Measurements from ENCODE around the gene TBC1D8. TPM values are rescaled to one million over a fixed set of nuclear protein-coding genes. Genes with fewer than 3 reads are reported as not detected.

The TBC1D8 gene
- total and polyA plus RNA-seq, 2 experiments from 2014 or later: 18.0 to 36.9 TPM

- TF ChIP-seq, protein P1, sequence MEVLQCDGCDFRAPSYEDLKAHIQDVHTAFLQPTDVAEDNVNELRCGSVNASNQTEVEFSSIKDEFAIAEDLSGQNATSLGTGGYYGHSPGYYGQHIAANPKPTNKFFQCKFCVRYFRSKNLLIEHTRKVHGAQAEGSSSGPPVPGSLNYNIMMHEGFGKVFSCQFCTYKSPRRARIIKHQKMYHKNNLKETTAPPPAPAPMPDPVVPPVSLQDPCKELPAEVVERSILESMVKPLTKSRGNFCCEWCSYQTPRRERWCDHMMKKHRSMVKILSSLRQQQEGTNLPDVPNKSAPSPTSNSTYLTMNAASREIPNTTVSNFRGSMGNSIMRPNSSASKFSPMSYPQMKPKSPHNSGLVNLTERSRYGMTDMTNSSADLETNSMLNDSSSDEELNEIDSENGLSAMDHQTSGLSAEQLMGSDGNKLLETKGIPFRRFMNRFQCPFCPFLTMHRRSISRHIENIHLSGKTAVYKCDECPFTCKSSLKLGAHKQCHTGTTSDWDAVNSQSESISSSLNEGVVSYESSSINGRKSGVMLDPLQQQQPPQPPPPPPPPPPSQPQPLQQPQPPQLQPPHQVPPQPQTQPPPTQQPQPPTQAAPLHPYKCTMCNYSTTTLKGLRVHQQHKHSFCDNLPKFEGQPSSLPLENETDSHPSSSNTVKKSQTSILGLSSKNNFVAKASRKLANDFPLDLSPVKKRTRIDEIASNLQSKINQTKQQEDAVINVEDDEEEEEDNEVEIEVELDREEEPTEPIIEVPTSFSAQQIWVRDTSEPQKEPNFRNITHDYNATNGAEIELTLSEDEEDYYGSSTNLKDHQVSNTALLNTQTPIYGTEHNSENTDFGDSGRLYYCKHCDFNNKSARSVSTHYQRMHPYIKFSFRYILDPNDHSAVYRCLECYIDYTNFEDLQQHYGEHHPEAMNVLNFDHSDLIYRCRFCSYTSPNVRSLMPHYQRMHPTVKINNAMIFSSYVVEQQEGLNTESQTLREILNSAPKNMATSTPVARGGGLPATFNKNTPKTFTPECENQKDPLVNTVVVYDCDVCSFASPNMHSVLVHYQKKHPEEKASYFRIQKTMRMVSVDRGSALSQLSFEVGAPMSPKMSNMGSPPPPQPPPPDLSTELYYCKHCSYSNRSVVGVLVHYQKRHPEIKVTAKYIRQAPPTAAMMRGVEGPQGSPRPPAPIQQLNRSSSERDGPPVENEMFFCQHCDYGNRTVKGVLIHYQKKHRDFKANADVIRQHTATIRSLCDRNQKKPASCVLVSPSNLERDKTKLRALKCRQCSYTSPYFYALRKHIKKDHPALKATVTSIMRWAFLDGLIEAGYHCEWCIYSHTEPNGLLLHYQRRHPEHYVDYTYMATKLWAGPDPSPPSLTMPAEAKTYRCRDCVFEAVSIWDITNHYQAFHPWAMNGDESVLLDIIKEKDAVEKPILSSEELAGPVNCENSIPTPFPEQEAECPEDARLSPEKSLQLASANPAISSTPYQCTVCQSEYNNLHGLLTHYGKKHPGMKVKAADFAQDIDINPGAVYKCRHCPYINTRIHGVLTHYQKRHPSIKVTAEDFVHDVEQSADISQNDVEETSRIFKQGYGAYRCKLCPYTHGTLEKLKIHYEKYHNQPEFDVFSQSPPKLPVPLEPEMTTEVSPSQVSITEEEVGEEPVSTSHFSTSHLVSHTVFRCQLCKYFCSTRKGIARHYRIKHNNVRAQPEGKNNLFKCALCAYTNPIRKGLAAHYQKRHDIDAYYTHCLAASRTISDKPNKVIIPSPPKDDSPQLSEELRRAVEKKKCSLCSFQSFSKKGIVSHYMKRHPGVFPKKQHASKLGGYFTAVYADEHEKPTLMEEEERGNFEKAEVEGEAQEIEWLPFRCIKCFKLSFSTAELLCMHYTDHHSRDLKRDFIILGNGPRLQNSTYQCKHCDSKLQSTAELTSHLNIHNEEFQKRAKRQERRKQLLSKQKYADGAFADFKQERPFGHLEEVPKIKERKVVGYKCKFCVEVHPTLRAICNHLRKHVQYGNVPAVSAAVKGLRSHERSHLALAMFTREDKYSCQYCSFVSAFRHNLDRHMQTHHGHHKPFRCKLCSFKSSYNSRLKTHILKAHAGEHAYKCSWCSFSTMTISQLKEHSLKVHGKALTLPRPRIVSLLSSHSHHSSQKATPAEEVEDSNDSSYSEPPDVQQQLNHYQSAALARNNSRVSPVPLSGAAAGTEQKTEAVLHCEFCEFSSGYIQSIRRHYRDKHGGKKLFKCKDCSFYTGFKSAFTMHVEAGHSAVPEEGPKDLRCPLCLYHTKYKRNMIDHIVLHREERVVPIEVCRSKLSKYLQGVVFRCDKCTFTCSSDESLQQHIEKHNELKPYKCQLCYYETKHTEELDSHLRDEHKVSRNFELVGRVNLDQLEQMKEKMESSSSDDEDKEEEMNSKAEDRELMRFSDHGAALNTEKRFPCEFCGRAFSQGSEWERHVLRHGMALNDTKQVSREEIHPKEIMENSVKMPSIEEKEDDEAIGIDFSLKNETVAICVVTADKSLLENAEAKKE (CRISPR knock-in tag; IDR thresholded peaks at IDR 0.05): no peak
- TF ChIP-seq, protein P2, sequence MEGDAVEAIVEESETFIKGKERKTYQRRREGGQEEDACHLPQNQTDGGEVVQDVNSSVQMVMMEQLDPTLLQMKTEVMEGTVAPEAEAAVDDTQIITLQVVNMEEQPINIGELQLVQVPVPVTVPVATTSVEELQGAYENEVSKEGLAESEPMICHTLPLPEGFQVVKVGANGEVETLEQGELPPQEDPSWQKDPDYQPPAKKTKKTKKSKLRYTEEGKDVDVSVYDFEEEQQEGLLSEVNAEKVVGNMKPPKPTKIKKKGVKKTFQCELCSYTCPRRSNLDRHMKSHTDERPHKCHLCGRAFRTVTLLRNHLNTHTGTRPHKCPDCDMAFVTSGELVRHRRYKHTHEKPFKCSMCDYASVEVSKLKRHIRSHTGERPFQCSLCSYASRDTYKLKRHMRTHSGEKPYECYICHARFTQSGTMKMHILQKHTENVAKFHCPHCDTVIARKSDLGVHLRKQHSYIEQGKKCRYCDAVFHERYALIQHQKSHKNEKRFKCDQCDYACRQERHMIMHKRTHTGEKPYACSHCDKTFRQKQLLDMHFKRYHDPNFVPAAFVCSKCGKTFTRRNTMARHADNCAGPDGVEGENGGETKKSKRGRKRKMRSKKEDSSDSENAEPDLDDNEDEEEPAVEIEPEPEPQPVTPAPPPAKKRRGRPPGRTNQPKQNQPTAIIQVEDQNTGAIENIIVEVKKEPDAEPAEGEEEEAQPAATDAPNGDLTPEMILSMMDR (conservative IDR thresholded peaks at IDR 0.05; ENCODE audit: low read depth in 2 of 2): no peak
- peak; percentile 98 for TF ChIP-seq POLR2AphosphoS5 (IDR thresholded peaks at IDR 0.05; ENCODE audit: low read depth)
- TF ChIP-seq ZNF331 (CRISPR knock-in tag; IDR thresholded peaks at IDR 0.05; ENCODE audit: low read depth): no peak
- no peak for TF ChIP-seq EZH2 (IDR thresholded peaks at IDR 0.05; ENCODE audit: low read depth, unreplicated experiment)
- TF ChIP-seq, protein P3, sequence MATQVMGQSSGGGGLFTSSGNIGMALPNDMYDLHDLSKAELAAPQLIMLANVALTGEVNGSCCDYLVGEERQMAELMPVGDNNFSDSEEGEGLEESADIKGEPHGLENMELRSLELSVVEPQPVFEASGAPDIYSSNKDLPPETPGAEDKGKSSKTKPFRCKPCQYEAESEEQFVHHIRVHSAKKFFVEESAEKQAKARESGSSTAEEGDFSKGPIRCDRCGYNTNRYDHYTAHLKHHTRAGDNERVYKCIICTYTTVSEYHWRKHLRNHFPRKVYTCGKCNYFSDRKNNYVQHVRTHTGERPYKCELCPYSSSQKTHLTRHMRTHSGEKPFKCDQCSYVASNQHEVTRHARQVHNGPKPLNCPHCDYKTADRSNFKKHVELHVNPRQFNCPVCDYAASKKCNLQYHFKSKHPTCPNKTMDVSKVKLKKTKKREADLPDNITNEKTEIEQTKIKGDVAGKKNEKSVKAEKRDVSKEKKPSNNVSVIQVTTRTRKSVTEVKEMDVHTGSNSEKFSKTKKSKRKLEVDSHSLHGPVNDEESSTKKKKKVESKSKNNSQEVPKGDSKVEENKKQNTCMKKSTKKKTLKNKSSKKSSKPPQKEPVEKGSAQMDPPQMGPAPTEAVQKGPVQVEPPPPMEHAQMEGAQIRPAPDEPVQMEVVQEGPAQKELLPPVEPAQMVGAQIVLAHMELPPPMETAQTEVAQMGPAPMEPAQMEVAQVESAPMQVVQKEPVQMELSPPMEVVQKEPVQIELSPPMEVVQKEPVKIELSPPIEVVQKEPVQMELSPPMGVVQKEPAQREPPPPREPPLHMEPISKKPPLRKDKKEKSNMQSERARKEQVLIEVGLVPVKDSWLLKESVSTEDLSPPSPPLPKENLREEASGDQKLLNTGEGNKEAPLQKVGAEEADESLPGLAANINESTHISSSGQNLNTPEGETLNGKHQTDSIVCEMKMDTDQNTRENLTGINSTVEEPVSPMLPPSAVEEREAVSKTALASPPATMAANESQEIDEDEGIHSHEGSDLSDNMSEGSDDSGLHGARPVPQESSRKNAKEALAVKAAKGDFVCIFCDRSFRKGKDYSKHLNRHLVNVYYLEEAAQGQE (IDR thresholded peaks at IDR 0.05; ENCODE audit: unreplicated experiment): no peak
- no peak for TF ChIP-seq ZNF114 (CRISPR knock-in tag; IDR thresholded peaks at IDR 0.05)
Observed at GRCh38 chr2:101001691-101002561, 149.3 kb downstream of the TBC1D8 start, which contains the start of gene RPL31 (continued).

Data from GM23338 (cell line).